Stimulated activated CD4-positive, alpha-beta T cell treated with anti-CD3 and anti-CD28 coated beads, Interleukin-12 subunit alpha, Interleukin-12 subunit beta, amount 100 ng/mL, for 4 hours (primary cell): ENCODE results near the gene ARID3B.
"Not testable (repeated sequence)": the region's sequence is repeated elsewhere in the genome, so short reads cannot be mapped to it uniquely, and the experiment has no call there.

Source experiments
- DNase-seq: peaks from one replicate; pipeline ENCODE4 v3.0.0-alpha.2; 2020

Gene ARID3B, protein sequence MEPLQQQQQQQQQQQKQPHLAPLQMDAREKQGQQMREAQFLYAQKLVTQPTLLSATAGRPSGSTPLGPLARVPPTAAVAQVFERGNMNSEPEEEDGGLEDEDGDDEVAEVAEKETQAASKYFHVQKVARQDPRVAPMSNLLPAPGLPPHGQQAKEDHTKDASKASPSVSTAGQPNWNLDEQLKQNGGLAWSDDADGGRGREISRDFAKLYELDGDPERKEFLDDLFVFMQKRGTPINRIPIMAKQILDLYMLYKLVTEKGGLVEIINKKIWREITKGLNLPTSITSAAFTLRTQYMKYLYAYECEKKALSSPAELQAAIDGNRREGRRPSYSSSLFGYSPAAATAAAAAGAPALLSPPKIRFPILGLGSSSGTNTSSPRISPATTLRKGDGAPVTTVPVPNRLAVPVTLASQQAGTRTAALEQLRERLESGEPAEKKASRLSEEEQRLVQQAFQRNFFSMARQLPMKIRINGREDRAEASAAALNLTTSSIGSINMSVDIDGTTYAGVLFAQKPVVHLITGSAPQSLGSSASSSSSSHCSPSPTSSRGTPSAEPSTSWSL

DNA sequence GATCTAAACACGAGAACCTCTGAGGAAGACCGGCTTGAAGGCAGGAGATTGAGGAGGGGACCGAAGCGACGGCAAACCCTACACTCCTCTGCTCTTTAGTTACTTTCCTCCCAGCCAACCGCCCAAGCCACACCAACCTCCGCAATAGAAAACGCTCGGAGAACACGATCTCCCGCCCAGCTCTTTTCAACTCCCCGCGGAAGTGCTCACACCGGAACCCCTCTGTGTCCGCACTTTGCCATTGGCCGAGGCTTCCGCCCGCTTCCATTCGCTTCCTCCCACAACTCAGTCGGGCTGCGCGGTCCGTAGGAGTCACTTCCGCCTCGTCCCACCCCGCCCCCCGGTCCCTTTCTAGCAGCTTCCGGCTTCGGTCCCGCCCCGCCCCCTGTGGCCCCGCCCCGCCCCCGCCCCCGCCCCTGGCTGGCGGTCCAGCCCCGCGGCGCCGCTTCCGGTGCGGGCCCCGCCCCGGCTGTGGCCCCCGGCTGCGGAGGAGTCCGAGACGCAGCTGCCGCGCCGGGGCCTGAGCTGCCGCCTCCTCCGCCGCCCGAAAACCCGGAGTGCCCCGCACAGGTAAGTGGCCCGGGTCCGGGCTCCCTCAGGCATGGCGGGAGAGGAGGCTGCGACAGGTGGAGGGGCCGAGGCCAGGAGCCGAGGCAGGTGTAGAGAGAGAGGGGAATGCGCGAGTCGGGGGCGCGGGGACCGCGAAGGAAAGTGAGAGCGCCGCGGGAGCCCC lies at the start of gene ARID3B:
ARID3B (plus strand) TSS at position 460 of the 733 bp plus-strand sequence. CDS start 2,717 bp downstream, outside the sequence.
- peak; percentile 94 for DNase-seq

DNA sequence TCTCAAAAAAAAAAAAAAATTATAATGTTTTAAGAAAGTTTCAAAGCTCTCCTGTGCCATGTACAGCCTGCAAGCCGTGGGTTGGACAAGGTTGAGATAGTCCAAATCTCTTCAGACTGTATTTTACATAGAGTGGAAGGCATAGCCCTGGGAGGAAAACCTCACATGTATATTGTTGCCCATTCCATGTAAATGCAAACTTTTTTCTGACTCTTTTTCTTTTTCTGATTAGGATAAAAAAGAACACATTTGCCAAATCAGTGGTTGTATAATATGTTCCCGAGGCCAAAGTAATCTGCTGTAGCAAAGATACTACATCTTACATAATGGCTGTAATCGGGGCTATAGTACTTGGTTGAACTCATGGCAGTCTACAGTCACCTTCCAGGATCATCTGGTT lies 44.4 kb upstream of the ARID3B start:
- no peak for DNase-seq

DNA sequence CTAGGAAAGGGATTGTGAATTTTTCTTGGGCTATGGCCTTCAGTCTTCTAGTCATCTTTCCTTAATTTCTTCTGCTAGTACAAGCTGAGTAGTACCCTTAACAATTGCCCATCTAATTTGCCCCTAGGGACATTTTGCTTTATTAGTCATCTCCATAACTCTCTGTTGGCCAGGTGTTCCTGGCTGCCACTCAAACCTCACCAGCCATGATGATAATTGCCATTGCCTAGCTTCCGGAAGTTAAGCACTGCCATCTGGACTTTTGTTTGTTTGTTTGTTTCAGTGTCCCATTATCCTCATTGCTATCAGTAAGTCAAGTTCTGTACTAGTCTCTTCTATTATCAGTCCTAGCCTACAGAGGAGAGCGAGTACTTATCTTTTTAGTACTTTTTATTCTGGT lies 43.4 kb upstream of the ARID3B start:
- DNase-seq, result no peak

DNA sequence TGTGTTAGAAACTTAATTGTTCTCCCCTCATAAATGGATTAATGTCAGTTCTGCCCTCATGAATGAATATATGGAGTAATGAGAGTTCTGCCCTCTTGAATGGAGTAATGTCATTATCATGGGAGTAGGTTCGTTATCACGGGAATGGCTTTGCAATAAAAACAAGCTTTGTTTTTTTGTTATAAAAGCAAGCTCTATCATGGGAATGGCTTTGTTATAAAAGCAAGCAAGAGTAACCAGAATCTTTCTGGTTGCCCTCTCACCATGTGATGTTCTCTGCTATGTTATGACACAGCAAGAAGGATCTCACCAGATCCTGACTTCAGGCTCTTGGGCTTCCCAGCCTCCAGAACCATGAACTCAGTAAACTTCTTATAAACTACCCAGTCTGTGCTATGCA lies 41.7 kb upstream of the ARID3B start:
- DNase-seq, result no peak

DNA sequence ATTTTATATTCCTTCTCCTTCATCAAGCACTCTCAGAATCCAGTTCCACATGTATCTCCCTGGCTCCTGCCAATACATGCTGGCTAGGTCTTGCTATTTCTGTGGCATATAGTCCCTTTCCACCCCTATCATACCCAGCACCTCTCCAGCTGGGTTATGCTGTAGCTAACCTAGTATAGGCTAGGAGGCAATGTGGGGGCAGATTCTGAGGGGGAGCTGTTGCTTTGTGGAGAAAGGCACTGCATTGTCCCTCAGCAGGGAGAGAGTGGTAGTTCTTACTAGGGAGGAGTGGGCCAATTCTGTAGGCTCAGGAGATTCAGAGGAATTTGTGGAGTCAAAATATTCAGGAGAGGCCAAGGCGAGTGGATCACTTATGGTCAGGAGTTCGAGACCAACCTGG lies 40.6 kb upstream of the ARID3B start:
- no peak for DNase-seq

DNA sequence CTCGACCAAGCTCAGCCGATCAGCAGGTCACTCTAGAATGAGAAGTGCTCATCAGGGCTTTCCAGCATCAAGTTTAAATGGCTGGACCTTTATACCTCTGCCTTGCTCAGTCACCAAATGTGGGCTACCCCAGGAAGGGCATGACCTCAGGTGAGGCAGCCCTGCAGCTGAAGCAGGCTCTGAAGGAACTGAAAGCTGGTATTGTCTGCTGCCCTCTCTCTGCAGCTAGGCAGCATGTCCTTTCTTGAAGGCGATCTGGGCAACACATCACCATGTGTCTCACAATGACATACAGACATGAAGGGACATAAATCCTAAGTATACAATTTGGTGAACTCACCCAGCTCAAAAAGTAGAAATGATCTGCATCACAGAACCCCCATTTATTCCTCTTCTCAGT lies 38.7 kb upstream of the ARID3B start:
- DNase-seq, result no peak

DNA sequence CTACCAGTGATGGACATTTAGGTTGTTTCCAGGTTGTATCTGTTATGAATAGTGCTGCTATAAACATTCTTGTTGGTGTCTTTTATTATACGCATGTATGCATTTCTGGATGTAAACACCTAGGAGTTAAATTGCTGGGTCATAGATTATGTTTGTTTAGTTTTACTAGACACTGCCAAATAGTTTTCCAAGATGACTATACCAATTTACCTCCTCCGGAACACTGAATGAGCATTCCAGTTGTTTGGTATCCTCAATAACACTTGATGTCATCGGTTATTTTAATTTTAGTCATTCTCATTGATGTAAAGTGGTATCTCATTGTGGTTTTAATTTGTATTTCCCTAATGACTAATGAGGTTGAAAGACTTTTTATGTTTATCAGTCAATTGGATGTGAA lies 36.6 kb upstream of the ARID3B start:
- no peak for DNase-seq

DNA sequence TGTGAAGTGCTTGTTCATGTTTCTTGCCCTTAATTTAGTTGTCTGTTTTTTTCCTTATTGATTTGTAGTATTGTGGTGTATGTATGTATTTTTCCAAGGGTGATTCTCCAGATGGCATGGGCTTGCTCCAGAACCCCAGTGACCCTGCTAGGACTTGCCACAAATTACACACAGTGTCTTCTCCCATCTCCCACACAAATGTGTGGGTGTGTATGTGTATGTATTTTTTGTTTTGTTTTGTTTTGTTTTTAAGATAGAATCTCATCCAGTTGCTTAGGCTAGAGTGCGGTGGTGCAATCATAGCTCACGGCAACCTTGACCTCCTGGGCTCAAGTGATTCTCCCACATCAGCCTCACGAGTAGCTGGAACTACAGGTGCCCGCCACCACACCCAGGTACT lies 36.2 kb upstream of the ARID3B start:
- DNase-seq, result no peak

DNA sequence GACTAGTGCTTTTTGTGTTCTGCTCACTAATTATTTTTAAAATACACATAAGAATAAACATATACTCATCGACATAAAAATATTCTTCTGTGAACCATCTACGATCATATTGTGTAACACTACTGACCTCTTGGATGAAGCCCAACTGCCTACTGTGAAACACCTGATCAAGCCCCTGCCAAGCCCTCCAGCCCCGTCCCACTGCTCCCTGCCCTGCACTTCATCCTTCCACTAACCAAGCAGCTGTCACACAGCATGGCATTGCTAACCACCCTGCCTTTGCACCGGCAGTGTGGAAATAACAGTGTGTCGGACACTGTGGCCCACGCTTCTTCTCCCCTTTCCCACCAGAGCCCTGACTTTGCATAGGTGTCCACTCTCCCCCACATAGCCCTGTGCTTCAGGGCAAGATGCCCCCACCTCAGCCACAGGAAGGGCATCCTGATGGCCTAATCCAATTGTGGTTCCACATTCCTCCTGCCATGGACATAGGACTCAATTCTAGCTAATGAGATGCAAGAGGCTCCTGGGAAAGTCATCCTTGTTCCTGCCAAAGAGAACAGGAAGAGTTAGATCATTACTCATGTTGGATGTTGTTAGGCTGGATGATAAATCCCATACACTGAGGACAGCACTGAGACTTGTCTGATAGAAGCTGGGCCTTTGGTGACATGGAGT lies 35.0 kb upstream of the ARID3B start:
- no peak for DNase-seq

DNA sequence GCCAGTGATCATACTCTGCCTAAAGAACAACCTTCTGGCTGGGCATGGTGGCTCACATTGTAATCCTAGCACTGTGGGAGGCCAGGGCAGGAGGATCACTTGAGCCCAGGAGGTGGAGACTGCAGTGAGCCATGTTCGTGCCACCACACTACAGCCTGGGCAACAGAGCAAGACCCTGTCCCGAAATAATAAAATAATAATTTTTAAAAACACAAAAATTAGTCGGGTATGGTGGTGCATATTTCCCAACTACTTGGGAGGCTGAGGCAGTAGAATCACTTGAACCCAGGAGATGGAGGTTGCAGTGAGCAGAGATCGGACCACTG lies 34.5 kb upstream of the ARID3B start:
- no peak for DNase-seq

DNA sequence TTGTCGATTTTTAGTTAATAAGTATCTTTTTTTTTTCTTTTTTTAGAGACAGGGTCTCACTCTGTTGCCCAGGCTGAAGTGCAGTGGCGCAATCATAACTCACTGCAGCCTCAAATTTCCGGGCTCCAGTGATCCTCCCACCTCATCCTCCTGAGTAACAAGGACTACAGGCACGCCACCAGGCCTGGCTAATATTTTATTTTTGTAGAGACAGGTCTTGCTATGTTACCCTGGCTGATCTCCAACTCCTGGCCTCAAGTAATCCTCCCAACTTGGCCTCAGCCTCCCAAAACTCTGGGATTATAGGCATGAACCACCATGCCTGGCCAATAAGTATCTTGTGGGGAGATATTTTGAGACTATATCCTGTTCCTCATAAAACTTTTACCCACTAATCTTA lies 29.4 kb upstream of the ARID3B start:
- no peak for DNase-seq

DNA sequence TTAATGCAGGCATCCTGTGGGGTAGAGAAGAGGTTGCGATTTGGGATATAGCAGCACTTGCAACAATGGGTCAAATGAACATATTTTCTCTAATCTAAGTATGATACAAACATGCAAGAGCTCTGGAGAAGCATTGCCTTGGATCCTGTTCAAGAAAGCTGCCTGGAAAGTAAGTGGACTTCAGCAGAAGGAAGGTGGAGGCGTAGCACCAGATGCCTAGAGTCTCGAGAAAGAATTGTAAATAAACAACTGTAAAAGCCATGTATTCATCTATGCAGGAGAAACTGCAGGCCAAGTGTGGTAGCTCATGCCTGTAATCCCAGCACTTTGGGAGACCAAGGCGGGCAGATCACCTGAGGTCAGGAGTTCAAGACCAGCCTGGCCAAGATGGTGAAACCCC lies 27.0 kb upstream of the ARID3B start:
- not testable (repeated sequence) for DNase-seq

DNA sequence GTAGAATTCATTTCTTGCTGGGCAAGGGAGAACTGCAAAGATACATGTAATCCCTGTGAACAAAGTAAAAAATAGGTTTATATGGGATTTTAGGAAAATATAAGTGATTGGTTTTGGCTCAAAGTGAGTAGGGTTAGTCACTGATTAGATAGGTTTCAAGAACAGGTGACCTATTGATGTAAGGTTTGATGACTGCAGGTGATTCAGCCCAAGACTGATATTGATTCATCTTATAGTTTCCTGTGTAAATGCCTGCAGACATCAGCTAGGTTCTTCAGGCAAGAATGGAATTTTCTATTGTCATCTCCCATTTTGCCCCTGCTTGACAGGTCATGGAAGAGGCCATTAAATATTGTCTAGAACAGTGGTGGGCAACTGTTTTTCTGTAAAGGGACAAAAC lies 23.9 kb upstream of the ARID3B start:
- DNase-seq, result no peak

DNA sequence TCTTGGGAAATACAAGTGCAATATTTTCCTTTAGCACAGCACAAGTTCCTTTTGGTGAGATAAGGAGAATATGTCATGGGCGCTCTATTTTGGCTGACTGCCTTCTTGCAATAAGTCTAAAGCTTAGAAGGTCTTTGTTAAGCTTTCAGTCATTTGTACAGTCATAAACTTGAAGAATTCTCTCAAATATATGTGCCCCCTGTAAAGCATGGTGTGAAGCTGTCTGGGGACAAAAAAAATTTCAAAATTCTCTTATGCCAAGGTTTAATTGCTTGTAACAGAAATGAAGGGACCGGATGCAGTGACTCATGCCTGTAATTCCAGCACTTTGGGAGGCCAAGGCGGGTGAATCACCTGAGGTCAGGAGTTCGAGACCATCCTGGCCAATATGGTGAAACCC lies 21.7 kb upstream of the ARID3B start:
- DNase-seq, result no peak

DNA sequence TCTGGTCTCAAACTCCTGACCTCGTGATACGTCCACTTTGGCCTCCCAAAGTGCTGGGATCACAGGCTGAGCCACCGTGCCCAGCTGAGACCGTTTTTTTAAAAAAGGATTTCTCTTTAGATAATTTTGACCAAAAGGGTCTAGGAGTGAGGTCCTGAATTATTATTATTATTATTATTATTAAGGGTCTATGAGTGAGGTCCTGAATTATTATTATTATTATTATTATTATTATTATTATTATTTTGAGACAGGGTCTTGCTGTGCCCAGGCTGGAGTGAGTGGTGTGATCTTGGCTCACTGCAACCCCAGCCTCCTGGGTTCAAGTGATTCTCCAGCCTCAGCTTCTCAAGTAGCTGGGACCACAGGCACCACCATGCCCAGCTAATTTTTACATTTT lies 20.6 kb upstream of the ARID3B start:
- no peak for DNase-seq

DNA sequence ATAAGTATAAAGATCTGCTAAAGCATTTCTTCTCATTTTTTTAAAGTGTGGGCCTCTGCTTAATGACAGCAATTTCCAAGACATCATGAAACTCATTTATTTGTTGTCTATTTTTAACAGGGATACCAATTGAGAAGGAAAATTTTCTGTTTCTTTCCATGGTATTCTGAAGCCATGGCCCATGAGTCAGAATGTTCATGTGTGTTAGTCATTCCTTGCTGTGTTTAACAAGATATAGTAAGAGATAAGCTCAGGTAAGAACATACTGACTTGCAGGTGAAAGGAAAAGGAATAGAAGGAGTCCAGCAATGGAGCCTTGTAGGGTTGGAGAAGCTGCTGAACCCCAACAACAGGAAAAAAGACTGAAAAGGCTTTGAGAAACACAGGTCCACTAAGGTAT lies 17.0 kb upstream of the ARID3B start:
- no peak for DNase-seq

DNA sequence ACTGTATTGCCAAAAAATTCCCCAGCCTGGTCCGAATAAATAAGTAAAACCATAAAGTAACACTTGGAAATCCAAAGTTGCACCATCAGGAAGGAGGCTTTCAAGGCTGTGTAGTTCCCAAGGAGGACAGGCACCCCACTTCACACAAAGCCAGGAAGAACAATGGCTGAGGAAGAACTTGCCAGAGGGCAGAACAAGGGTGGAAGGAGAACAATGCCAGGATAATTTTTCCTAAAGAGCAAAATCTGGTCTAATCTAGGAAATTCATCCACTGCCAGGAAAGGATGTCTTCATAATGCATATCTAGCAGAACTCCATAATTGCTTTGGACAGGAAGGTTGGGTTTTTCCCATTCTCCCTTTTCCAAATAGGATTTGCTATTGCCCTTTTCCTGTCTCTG lies 15.7 kb upstream of the ARID3B start:
- no peak for DNase-seq

DNA sequence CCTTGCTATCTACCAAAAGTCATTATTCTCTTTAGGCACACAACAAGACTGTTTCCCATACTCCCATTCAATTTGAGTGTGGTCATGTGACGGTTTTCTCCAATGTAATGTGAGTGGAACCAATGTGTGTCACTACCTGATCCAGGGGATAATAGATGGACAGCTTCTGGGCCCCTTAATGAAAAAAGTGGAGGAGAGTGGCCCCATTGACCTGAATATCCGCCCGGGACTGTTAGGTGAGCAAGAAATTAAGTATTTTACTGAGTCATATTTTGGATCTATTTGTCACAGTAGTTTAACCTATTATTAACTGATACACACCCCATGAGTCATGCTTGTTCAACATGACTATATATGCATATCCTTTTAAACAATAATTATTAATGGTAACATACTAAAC lies 15.1 kb upstream of the ARID3B start:
- DNase-seq, result no peak

DNA sequence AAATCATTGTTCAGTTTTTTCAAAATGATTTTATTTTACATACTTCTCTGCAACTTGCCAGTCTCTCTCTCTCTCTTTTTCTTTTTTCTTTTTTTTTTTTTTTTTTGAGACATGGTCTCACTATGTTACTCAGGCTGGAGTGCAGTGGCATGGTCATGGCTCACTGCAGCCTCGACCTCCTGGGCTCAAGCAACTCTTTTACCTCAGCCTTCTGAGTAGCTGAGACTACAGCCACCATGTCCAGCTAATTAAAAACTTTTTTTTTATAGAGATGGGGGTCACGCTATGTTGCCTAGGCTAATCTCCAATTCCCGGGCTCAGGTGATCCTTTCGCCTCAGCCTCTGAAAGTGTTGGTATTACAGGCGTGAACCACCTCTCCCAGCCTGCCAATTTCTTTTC lies 12.1 kb upstream of the ARID3B start:
- DNase-seq, result no peak

DNA sequence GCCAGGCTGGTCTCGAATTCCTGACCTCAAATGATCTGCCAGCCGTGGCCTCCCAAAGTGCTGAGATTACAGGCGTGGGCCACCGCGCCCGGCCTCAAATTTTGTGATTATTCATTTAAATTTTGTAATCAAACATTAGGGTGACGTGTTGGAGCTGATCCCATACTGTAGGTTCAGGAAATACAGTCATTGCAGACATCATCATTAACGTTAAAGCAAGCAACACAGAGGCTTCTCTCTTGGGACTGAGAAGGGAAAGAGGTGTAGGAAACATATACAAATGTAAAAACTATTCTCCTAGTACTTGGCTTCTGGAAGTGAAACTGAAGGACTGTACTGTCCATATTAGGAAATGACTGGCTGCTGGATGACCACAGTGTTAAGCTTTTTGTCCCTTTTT lies 11.1 kb upstream of the ARID3B start:
- no peak for DNase-seq

DNA sequence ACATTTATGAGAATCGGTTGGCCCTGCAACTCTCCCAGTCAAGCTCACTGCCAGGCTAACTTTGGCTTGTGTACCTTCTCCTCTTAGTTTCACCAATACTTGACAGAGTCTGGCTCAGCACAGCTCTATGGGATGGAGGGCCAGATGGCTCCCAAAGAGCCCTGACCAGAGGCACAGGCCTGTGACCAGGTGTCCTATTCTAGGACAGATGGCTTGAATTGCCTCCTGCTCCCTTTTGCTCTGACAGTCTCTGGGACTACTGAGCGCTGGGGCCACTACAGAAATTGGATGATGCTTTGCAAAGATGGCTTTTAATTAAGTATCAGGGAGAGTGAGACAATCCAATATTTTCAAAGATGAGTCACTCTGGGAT lies 10.3 kb upstream of the ARID3B start:
- no peak for DNase-seq

DNA sequence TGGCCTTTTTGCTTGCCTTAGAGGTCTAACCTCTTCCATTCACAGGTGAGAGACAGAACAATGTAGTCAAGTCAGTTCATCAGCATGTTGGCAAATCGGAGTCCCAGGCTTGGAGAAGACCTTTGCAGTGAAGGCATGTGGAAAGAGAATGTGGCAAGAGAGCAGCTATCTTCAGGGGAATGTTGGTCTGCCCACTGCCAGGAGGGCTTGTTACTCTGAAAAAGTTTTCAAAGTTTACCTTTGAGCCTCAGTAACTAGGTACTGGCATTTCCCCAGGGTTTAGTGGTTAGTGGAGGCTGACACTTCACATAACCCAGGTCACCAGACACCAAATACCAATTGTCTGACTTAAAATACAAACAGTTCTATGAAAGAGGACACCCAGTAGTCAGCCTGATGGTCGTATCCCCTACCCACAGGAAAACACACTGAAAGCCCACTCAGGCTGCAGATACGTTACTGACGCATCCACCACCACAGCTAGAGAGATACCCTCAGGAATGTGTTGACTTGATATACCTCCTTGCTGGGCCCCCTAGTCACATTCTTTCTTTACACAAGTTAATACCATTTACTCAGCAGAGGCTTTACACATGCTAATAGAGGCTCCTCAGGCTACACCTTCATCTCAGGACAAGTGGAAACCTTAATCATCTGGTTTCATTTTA lies 9.7 kb upstream of the ARID3B start:
- DNase-seq, result no peak

DNA sequence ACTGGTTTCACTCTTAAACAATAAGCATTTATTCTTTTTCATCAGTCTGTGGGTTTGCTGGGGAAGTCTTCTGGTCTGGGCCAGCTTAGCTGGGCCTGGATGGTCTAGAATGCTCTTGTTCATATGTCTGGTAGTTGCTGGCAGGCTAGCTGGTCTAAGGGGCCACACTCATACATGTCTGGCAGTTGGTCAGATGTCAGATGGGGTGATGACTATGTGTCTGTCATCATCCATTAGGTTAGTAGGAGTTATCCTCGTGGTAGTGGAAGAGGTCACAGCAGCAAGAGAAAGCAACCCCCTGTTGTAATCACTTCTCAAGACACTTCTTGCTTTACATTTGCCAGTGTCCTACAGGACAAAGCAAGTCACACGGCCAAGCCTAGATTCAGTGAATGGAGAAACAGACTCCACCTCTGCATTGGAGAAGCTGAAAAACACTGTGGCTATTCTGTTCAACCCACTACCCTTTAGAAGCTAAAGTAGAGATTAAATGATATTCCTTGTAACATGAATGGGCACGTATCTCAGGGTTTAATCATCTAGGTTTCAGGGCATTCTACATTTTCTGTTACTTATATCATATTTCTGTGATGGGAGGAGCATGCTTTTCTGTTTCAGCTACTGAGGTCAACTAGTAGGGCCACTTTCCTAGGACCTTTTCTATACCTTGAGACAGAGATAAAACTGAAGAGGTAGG lies 5.5 kb upstream of the ARID3B start:
- no peak for DNase-seq
